GM21825 (cell line): ENCODE results near the gene OR52M1.

Experiments
- ATAC-seq: cut with Tn5 transposase; IDR thresholded peaks from one replicate; pipeline ENCODE4 v1.9.1; 2021; ENCODE audit warnings: mild to moderate bottlenecking, moderate library complexity; ENCODE audit not compliant: unreplicated experiment

OR52M1 gene

DNA sequence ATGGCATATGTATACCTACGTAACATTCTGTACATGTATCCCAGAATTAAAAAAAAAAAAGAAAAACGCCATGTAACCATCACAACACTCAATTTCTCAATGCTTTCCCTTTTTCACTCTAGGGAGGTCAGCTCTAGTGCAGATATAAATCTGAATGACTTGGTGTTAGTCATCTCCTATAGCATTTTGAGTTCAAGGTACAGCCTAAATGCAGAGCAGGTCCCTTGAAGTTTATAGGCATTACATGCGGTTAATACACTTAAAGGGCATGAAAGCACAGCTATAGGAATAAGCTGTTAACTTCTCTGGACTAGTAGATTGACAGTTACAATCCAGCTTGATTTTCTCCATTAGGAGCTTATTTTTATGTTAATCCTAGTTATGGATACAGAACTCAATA lies 20.4 kb downstream of the OR52M1 start:
- no peak for ATAC-seq

DNA sequence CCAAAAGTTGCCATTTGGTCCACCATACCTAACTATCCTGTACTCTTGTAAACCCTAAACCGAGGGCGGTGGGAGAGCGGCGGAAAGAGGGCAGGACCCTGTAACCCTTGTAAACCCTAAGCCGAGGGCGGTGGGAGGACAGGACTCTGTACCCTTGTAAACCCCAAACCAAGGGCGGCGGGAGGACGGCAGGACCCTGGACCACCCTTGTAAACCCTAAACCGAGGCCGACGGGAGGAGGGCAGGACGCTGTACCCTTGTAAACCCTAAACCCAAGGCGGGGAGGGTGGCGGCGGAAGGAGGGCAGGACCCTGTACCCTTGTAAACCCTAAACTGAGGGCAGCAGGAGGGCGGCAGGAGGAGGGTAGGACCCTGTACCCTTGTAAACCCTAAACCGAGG lies 24.1 kb downstream of the OR52M1 start:
- ATAC-seq, result no peak

DNA sequence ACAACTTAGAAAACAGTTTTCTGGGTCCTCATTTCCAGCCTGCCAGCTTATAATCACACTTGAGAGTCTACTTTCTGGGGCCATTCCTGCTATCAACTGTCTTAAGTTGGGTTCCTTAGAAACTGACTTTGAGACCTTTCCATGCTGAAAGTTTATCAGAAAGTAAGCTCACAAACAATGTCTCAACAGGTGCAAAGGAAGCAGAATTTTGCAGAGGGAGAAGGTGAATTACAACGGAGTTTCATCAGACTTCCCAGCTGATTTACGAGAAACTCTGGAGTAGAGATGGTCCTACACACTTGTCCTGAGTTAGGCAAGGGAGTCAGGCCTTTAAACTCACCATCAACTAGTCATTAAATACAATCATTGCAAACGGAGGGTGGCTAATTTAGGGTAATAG lies 31.9 kb downstream of the OR52M1 start:
- ATAC-seq, result no peak

GRCh38 chr11:4577761-4578160 lies 32.8 kb downstream of the OR52M1 start:
- no peak for ATAC-seq

DNA sequence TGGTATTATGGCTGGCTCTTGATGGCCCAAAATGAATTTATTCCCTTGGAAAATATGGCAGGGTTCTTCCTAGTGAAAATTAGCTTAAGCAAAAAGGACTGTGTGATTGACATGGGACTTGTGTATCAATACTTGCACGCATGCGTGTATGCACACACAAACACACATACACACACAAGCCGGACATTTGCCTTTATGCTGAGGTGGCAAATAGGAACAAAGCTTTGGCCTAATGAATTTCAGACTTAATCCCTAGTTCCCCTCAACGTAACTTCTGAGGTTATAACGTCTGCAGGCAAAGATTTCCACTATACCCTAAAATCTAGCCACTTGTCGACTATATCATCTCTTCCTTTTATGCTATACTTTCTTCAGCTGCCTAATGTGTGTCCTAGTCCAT lies 33.6 kb downstream of the OR52M1 start:
- no peak for ATAC-seq

DNA sequence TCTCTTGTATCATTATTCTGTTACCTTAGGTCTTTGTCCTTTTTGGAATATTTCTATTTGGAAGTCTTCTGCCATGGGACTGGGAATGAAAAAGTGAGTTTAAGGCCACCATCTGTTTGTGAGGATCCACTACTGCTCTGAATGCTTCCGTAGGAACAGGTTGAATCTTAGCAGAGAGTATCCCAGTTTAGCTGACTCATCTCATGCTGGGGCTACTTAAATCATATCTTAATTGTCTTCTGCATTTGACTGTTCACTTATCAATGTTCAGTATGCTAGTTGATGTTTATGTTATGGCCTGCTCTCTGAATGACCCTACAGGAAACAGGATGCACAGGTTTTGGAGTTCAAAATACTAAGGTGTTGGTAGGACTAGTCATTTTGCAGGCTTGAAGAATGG lies 35.1 kb downstream of the OR52M1 start:
- ATAC-seq, result no peak

DNA sequence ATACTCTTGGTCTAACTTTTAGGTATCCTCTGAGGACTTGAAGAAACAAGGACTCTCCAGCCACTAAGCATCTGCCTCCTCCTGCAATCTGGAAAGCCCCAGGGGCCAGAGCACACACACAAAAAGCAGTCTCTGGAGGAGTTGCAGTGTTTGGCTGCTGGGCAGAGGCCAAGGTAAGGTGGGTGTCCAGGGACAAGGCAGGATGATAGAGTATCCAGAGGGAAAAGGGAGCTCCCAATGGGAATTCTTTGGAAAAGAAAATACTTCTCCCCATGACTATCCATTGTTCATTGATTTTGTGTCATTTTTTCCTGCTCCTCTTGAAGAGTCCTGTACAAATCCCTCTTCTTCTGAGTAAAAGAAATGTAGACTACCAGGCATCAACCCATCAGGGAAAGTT lies 36.5 kb downstream of the OR52M1 start, which contains the start of gene OR52I2:
OR52I2 (plus strand) TSS at position 301 of the 400 bp plus-strand sequence.
- ATAC-seq, result no peak

DNA sequence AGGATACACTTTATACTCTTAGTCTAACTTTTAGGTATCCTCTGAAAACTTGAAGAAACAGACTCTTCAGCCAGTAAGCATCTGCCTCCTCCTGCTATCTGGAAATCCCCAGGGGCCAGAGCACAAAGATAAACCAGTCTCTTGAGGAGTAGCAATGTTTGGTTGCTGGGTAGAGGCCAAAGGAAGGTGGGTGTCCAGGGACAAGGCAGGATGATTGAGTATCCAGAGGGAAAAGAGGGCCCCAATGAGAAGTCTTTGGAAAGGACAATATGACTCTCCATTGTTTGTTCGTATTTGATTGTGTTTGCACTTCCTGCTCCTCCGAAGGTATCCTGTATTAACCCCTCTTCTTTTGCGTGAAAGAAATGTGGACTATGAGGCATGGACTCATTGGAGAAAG lies 44.0 kb downstream of the OR52M1 start:
- ATAC-seq, result no peak

GRCh38 chr11:4593739-4594138 lies 48.7 kb downstream of the OR52M1 start, which contains the start of gene OR52I1:
TSS of gene OR52I1 (plus strand) at chr11:4594039. CDS start at chr11:4594039, 0 bp downstream.
- no peak for ATAC-seq
